Activated T-cell treated with anti-CD3 and anti-CD28 coated beads for 24 hours (primary cell): ENCODE measurements around the gene SLAMF9.

Source experiments
- DNase-seq: peaks from one replicate; pipeline ENCODE4 v3.0.0-alpha.2; 2020; ENCODE audit warnings: low read depth

Gene SLAMF9

DNA sequence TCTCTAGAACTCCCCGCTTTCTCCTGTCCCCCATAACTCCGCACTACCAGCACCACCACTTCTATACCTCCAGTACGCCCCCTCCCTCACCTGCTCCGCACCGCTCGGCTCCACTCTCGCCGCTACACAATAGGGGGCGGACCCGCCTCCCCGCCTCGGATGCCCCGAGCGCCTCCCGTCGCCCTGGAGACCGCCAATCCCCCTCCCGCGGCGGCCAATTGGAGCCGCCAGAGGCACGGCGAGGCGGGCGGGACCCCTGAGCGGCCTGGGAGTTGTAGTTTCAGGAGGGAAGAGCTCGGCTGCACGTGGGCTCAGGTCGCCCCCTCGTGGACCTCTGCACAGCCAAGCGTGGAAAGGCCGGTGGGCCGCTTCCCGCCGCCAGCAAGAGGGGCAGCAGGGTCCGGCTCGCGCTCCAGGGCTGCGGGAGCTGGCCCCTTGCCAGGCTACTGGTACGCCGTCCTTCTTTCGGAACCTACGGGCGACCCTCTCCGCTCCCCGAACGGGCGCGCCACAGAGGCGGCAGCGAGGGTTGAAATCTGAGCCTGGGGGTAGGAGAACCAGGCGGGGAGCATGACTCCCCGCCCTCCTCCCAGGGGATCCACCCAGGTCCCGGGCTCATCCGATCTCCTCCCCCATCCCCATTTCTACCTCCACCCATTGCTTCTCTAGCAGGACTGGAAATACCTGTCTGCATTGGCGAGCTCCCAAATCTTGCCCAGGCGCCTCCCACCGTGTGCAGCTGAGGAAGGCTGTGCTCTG, 8.4 kb downstream of the SLAMF9 start, which contains the start of gene IGSF9:
Gene IGSF9, minus strand, starts transcription at position 131 of the 759 bp plus-strand sequence. CDS start 2,159 bp downstream, outside the sequence.
- DNase-seq = peak; percentile 72

GRCh38 chr1:159944623-159945455, 9.2 kb downstream of the SLAMF9 start:
- no peak for DNase-seq

- no peak for DNase-seq
Measured at GRCh38 chr1:159943908-159944622, 10.0 kb downstream of the SLAMF9 start.

DNA sequence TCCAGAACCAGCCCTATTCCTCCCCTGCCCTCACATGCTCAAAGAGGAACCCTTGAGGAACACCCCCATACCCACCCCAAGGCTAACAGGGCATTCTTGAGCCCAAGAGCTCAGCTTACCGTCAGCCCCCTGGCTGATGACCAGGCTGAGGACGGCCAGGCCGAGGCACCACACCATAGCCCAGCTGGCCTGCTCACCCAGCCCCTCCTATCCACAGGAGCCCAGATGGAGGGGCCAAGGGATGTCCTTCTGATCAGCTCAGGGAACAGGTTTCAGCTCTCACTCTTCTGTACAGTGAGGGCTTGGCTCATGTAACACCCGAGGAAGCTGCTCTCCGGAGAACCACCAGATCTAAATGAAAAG, 10.8 kb downstream of the SLAMF9 start:
- no peak for DNase-seq

- no peak for DNase-seq
Measured at GRCh38 chr1:159942632-159943277, 11.3 kb downstream of the SLAMF9 start.

GRCh38 chr1:159941591-159942560, 12.2 kb downstream of the SLAMF9 start:
- no peak for DNase-seq

- no peak for DNase-seq
Measured at GRCh38 chr1:159941141-159941540, 12.9 kb downstream of the SLAMF9 start.

DNA sequence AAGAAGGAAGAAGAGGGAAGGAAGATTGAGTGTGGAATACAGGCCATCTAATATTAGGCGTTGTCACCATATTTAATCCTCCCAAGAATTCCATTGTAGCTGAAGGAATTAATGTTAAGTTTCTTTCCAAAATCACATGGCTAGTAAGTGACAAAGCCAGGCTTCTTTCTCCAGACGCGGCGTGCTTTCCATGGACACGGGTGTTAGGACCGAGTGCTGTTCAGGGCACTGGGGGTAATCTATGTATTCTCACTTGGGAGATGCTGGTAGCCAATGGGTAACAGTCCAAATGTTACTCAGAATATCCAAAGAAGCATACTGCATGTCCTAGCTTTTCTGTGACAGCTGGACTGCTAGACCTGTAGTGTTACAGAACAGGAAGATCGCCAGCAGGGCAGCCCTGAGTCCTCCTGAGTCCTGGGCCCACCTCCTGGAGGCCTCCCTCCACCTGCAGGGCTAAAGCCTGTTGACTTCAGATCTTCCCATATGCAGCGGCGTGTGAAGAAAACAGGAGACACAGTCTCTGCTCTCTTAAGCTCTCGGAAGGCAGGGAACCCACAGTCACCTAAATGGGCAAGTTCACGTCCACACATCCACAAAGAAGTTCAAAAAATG, 13.9 kb downstream of the SLAMF9 start:
- DNase-seq = no peak

DNA sequence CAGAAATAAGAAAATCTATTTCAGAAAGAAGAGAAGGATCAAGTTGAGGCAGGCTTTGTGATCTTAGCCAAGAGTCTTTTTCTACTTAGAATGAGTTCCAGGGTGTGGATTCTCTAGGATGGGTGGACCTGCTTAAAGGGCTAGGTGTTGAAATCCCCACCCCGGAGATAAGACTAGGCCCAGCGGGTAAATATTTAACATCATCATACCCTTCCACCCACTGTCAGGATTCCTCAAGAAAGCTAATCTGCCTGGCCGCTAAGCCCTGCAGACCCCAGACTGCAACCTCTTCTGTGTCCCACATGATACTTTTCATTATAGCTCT, 14.4 kb downstream of the SLAMF9 start:
- DNase-seq = no peak

- DNase-seq = no peak
Measured at GRCh38 chr1:159938905-159939677, 14.9 kb downstream of the SLAMF9 start.

GRCh38 chr1:159938211-159938852, 15.7 kb downstream of the SLAMF9 start:
- DNase-seq = no peak

DNA sequence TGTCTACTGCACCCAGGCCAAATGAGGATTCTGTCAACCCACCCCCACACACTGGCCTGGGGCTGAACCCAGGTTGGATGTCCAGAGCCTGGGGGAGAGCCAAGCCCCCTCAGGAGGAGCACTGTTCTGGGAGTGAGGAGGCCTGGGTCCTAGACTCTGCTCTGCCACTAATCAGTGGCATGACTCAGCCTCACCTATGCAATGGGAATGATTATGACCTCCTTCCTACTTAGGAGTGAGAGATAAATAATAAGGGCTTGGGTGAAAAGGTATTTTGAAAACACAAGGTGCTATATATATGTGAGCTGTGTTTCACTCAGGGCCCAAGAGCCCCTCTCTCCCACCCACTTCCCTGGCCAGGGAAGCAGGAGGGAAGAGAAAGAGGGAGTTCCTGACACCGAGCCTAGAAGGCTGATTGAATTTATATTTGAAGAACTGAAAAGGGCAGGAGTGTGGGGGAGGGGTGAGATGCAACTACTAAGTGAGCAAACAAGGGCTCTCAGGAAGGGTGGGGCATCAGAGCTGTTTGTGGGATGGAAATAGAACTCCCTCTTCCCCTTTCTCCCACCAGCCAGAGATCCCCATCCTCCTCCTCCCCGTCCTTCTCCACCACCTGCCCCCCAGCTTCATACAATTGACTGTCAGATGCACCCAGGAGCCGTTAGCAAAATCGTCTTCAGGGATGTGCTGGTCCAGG, 16.8 kb downstream of the SLAMF9 start:
- no peak for DNase-seq

GRCh38 chr1:159936273-159936904, 17.6 kb downstream of the SLAMF9 start:
- peak; percentile 75 for DNase-seq

- DNase-seq = no peak
Measured at GRCh38 chr1:159935719-159936272, 18.2 kb downstream of the SLAMF9 start.

- no peak for DNase-seq
Measured at GRCh38 chr1:159935305-159935704, 18.7 kb downstream of the SLAMF9 start.

GRCh38 chr1:159934136-159935039, 19.6 kb downstream of the SLAMF9 start:
- no peak for DNase-seq

GRCh38 chr1:159933347-159933746, 20.7 kb downstream of the SLAMF9 start:
- no peak for DNase-seq
